ENCODE measurements around the gene UBE2H. TPM values are rescaled to one million over a fixed set of nuclear protein-coding genes. Genes with fewer than 3 reads are reported as not detected.
A peak's percentile ranks its signal among the peaks of the same experiment; 100 is the strongest.

UBE2H gene
- 10 to 100 TPM; 35.1 to 84.2 TPM for total RNA-seq
- polyA plus RNA-seq: 10 to 100 TPM; 11.9 to 12.3 TPM

DNA sequence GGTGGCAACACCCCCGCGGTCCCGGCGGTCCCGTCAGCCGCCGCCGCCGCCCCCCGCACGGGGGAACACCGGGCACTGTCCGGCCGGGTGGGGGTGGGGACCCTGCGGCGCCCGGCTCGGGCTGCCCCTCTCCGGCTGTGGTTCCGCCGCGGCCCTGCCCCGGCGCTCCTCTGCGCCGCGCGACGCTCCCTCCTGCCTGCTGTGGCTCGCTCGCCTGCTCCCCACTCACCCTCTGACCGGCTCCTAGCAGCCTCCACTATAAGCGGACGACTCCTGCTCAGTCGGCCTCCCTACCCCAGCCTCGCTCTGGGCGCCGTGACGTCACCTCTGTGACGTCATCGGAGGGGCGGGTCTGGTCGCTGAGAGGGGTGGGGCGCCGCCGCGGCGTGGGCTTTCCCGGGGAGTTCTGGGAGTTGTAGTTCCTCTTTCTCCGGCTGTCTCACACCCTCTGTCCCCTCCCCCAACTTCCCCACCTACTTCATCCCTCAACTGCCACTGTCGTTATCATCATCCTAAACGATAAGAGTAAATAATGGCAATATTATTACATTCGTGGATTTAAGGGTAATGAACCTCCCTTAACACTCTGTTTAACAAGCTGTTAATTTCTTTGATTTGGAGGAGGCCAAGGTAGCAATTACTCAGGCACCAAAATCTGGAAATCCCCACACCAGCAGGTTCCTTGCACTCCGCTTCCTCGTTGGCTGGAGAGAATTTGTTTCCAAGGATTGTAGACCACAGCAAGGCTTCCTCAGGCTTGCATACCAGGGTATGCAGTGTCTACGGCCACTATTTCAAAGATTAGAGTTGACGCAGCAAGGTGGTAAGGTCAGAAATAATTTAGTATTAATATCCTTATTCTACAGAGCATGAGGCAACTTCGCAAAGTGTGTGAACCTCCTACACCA is at the start of gene UBE2H:
UBE2H (minus strand) TSS at position 308 of the 908 bp plus-strand sequence. CDS start 405 bp downstream, outside the sequence.
- peaks cover 8 to 31% (median 20%) of the 10 kb centered on the region in 4 donors for H3K4me1 ChIP-seq (ENCODE audit: control insufficient read depth in 4 of 4, insufficient read depth in 4 of 4, low read length in 3 of 4)
- H3K9me3 ChIP-seq (ENCODE audit: control insufficient read depth in 4 of 4, low read length in 3 of 4): no peaks in the 10 kb centered on the region
- peak; percentile 98 for DNase-seq (ENCODE audit: low spot score)
- peak within 1 kb of the TSS; percentile 89 to 98 for H3K27ac ChIP-seq (ENCODE audit: low read depth in 1 of 2, low read length in 2 of 2)
- H3K36me3 ChIP-seq (ENCODE audit: control insufficient read depth in 4 of 4, insufficient read depth in 3 of 4, low read depth in 1 of 4, low read length in 3 of 4): no peaks in the 10 kb centered on the region
- TF ChIP-seq TAF1 (conservative IDR thresholded peaks at IDR 0.05) (peak; percentile 32), MAX (IDR thresholded peaks at IDR 0.05) (no peak), JUND (IDR thresholded peaks at IDR 0.05) (peak; percentile 74 to 81), REST (IDR thresholded peaks at IDR 0.05) (peak; percentile 10), RAD21 (IDR thresholded peaks at IDR 0.05) (peak in 1 of 2 donors; percentile 11), CTCF (IDR thresholded peaks at IDR 0.05; ENCODE audit: low read depth, low read length, missing input control) (no peak), YY1 (IDR thresholded peaks at IDR 0.05) (no peak)
- TF ChIP-seq, protein P1, sequence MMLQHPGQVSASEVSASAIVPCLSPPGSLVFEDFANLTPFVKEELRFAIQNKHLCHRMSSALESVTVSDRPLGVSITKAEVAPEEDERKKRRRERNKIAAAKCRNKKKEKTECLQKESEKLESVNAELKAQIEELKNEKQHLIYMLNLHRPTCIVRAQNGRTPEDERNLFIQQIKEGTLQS (IDR thresholded peaks at IDR 0.05): no peak
- H3K27me3 ChIP-seq (ENCODE audit: control insufficient read depth in 4 of 4, insufficient read depth in 4 of 4, low read length in 3 of 4): no peaks in the 10 kb centered on the region
- H3K4me3 ChIP-seq (ENCODE audit: low read depth in 1 of 3, low read length in 3 of 3): peak within 1 kb of the TSS; percentile 55 to 94 (median 87)
- WGBS: 6% methylated on average over 58 of the region's 58 CpGs
- peak within 1 kb of the TSS; percentile 90 to 92 for H3K9ac ChIP-seq (ENCODE audit: low read depth in 1 of 2, low read length in 2 of 2)

DNA sequence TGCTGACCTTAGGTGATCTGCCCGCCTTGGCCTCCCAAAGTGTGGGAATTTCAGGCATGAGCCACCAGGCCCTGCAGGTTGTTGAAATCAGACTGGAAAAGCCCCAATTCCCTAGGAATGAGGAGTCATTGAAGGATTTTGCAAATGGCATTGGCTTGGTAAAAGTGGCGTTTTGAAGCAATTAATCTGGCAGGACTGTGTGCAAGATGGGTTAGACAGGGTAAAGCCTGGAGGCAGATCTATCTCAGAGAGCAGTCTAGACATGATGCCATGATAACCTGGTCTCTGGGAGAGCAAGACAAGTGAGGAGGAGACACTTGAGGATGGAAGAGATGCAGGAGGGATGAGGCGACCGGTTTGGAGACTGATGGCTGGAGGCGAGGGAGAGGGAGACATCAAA is 45.7 kb upstream of the UBE2H start:
- 95% methylated on average over 5 of the region's 5 CpGs for WGBS
- H3K4me3 ChIP-seq (ENCODE audit: low read depth in 1 of 3, low read length in 3 of 3): no peak overlapping the region
- TF ChIP-seq HNF4G (IDR thresholded peaks at IDR 0.05) (no peak), NR2F2 (IDR thresholded peaks at IDR 0.05) (no peak), MAX (IDR thresholded peaks at IDR 0.05) (no peak), FOXA2 (IDR thresholded peaks at IDR 0.05) (no peak), SP1 (IDR thresholded peaks at IDR 0.05) (no peak), GABPA (IDR thresholded peaks at IDR 0.05 in 1 of 2, conservative IDR thresholded peaks at IDR 0.05 in 1 of 2) (no peak), CTCF (IDR thresholded peaks at IDR 0.05; ENCODE audit: low read depth, low read length, missing input control) (no peak), FOXA1 (IDR thresholded peaks at IDR 0.05) (no peak), RAD21 (IDR thresholded peaks at IDR 0.05) (no peak), TAF1 (conservative IDR thresholded peaks at IDR 0.05) (no peak), YY1 (IDR thresholded peaks at IDR 0.05) (no peak), JUND (IDR thresholded peaks at IDR 0.05) (no peak)
- TF ChIP-seq, protein P2, sequence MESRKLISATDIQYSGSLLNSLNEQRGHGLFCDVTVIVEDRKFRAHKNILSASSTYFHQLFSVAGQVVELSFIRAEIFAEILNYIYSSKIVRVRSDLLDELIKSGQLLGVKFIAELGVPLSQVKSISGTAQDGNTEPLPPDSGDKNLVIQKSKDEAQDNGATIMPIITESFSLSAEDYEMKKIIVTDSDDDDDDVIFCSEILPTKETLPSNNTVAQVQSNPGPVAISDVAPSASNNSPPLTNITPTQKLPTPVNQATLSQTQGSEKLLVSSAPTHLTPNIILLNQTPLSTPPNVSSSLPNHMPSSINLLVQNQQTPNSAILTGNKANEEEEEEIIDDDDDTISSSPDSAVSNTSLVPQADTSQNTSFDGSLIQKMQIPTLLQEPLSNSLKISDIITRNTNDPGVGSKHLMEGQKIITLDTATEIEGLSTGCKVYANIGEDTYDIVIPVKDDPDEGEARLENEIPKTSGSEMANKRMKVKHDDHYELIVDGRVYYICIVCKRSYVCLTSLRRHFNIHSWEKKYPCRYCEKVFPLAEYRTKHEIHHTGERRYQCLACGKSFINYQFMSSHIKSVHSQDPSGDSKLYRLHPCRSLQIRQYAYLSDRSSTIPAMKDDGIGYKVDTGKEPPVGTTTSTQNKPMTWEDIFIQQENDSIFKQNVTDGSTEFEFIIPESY (IDR thresholded peaks at IDR 0.05): no peak
- TF ChIP-seq, protein P1 (IDR thresholded peaks at IDR 0.05): no peak

More for the DNA sequence above, 45.7 kb upstream of the UBE2H start:
- Histone ChIP-seq H3K4me1 (ENCODE audit: control insufficient read depth in 4 of 4, insufficient read depth in 4 of 4, low read length in 3 of 4) (no peaks in the 10 kb centered on the region), H3K36me3 (ENCODE audit: control insufficient read depth in 4 of 4, insufficient read depth in 3 of 4, low read depth in 1 of 4, low read length in 3 of 4) (no peaks in the 10 kb centered on the region), H3K27ac (ENCODE audit: low read depth in 1 of 2, low read length in 2 of 2) (no peak overlapping the region), H3K9me3 (ENCODE audit: control insufficient read depth in 4 of 4, low read length in 3 of 4) (no peaks in the 10 kb centered on the region), H3K27me3 (ENCODE audit: control insufficient read depth in 4 of 4, insufficient read depth in 4 of 4, low read length in 3 of 4) (no peaks in the 10 kb centered on the region), H3K9ac (ENCODE audit: low read depth in 1 of 2, low read length in 2 of 2) (no peak overlapping the region)
- no peak for DNase-seq (ENCODE audit: low spot score)
